HG03066 (cell line): ENCODE results near the gene MAOB.

Experiments
- ATAC-seq: cut with Tn5 transposase; IDR thresholded peaks from one replicate; pipeline ENCODE4 v1.9.1; 2021; ENCODE audit warnings: low read depth; ENCODE audit not compliant: unreplicated experiment

MAOB gene

GRCh38 chrX:43861750-43862149 lies 20.5 kb downstream of the MAOB start:
- ATAC-seq = no peak

DNA sequence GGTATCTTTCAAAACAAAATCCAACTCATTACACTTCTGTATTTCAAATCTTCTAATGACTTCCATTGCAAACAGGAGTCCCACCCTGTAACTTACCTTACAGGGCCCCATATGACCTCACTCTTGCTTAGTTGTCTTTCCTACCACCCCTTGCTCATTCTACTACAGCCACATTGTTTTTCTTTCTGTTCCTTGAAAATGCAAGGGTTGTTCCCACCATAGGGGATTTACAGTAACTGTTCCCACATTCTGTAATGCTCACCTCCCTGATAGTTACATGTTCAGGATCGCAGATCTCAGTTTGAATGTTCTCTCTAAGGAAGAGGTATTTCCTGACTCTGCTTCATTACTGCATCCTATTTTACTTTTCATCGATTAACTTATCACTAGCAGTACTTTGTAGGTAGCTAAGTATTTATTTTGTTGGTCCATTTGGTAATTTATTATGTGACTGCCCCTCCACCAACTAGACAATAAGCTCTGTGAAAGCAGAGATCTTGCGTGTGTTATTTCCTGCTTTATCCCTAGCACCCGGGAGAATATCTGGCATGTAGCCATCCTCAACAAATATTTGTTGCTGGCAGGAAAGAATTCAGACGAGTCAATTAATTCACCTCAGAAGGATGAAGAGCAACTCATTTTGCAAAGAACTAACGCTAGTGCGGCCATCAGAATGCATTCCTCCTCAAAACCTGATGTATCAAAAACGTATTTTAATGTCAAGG lies 21.4 kb downstream of the MAOB start:
- no peak for ATAC-seq

- ATAC-seq = no peak
These were observed 28.9 kb downstream of the MAOB start for GRCh38 chrX:43853225-43853828.

DNA sequence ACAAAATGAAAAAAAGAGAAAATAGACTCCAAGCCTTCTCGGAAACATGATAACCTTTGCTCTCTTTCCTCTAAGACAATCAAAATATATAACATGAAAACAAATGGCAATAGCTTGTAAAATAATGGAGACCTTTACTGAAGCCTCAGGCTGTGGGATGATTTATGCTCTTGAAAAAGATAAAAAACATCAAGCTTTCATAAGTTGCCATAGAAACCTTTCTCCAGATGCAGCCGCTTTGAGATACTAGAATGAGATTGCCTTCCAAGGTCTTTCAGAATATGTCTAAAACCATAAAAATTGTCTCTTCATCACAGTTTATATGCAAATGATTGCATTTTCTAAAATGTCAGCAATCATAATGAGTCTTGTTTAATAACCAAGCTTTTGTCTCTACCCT lies 31.6 kb downstream of the MAOB start:
- ATAC-seq = no peak

- no peak for ATAC-seq
These were observed 33.1 kb downstream of the MAOB start for GRCh38 chrX:43849173-43849572.

DNA sequence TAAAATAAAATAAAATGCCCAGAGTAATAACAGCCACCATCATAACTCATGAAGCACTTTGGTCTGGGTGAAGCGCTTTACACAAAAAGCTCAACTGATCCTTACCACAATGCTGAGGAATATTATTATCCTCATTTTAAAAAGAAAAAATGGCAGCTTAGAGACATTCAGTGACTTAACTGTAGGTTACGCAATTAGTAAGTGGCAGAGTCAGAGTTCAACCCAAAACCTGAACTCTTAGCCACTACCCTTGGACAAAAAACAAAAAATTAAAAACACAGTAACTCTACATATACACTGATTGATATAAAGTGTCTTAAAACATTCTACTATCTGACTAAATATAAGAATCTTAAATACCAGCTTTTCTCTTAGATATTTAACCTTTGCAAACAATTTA lies 34.9 kb downstream of the MAOB start:
- no peak for ATAC-seq

DNA sequence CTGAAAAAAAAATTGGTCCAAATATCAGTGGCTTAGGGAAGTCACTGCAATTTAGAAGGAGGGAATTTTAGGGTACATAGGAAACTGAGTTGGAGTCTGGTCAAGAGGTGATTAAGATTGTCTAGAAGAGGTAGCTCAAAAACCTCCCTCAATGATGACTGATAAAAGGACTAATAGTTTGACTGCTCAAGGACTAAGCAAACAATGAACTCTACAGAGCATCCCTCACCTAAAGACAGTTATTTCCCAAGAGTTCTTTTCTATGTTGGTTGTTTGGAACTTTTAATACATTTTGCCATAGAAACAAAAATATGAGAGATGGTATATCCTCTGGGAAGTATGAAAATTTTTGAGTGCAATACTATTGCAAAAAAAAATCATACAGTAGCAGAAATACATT lies 35.7 kb downstream of the MAOB start:
- ATAC-seq = no peak

- ATAC-seq = no peak
These were observed 36.5 kb downstream of the MAOB start for GRCh38 chrX:43845776-43846175.

DNA sequence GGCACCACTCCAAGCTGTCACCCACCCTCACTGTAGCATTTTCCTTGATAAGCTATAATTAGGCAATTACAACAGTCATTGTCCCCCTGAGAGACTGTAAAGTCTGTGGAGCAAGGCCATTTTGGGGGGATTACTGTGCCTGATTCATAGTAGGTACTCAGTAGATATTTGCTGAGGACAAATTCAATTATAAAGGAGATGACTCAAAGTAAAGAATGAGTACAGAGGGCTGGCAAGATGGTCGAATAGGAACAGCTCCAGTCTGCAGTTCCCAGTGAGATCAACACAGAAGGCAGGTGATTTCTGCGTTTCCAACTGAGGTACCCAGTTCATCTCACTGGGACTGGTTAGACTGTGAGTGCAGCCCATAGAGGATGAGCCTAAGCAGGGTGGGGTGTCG lies 42.0 kb downstream of the MAOB start:
- no peak for ATAC-seq

GRCh38 chrX:43836435-43837184 lies 45.6 kb downstream of the MAOB start:
- no peak for ATAC-seq

- ATAC-seq = no peak
These were observed 46.7 kb downstream of the MAOB start for GRCh38 chrX:43835559-43835958.

DNA sequence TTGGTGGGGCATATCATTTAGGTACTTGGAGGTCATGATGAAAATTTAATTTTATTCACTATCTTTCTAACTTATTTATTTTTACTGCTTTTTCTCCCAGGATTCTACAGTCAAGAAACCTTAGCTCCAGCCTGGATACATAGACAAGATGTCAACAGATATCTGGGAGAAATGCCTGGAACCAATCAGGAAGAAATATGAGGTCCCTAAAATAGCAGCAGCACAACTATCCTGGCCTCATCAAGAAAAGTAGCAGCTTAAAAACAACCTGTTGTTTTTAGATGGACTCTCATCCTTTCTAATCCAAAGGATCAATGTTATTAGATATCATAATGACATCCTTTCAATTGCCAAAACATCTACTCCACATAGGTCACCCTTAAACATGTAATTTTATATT lies 54.5 kb downstream of the MAOB start:
- no peak for ATAC-seq

- no peak for ATAC-seq
These were observed 60.2 kb downstream of the MAOB start for GRCh38 chrX:43822014-43822413.

DNA sequence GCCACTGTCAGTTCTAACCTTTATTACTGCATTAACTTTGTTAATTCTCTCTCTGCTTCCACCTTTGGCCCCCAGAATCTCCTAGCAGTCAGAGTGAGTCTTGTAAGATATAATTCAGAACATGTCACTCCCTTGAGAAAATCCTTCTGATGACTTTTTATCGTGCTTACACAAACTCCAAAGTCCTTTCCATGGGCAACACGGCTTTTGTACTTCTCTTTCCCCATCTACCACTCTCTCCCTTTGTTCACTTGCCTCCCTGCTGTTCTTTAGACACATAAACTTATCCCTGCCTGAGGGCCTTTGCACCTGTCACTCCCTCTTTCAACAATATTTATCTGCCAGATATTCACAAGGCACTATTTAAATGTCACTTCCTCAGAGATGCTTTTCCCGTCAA lies 64.8 kb downstream of the MAOB start:
- no peak for ATAC-seq

- ATAC-seq = no peak
These were observed 67.0 kb downstream of the MAOB start for GRCh38 chrX:43815209-43815608.

DNA sequence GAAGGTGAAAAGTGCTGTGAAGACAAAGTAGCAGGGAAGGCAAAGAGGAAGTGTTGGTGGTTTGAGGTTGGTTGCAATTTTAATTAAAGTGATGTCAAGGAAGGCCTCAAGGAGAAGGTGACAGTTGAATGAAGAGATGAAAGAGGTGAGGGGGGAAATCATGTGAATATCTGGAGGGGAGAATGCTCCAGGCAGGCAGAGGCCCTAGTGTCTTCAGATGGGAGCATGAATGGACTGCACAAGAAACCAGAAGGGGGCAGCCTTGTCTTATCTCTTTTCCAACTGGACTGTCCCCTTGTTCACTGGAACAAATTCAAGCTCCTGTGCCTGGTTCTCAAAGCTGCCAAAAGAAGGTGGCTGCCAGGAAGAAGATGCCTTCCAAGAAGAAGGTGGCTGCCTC lies 68.4 kb downstream of the MAOB start:
- no peak for ATAC-seq

GRCh38 chrX:43813319-43813718 lies 68.9 kb downstream of the MAOB start:
- no peak for ATAC-seq

- no peak for ATAC-seq
These were observed 72.8 kb downstream of the MAOB start for GRCh38 chrX:43809463-43809862.

DNA sequence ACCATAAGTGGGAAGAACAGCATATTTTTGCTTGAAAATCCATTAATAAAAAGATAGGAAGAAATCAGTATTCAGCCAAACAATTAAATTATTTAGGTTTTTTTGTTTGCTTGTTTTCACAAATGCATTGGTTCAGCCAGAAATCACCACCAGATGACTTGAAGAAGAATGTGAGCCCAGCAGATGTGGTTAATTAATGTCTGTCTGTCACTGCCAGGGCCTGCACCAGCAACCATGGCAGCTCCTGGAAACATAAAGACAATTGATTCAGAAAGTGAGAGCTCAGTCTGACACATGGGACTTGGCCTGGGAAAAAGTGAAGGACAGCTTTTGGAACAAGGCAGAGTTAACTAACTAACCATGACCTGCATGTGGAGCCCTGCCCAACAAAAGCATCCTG lies 74.0 kb downstream of the MAOB start:
- no peak for ATAC-seq

DNA sequence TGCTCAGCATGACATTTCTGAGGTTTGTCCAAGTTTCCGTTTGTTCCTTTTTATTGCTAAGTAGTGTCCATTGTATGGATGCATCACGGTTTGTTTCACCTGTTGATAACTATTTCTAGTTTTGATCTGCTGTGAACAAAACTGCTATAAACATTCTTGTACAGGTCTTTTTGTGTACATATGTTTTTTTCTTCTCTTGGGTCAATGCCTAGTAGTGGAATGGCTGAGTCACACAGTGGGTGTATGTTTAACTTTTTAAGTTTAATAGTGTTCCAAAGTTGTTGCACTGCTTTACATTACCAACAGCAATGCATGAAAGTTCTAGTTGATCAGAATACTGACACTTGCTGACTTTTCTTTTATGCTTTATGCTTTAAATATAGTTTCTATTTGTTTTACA lies 76.7 kb downstream of the MAOB start:
- no peak for ATAC-seq

DNA sequence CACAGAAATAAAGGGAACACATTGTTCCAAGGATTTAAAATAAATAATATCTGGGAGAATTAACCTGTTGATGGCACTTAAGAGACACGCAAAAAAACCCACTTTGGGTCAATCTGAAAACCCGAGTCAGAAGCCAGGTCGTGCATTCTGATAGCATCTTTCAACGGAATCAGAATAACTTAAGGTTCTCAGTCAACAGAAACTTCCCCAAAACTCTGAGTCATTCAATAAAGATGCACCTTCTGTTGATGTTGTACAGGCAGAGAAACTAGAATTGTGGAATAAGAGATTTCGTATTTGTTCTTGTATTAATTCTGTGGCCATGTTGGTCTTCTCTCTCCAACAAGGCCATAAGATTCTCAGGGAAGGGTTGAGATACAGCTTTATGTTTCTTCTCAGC lies 78.2 kb downstream of the MAOB start:
- no peak for ATAC-seq
